Daoy (cell line): ENCODE results near the gene ZBTB17. TPM values are rescaled to one million over a fixed set of nuclear protein-coding genes. Genes with fewer than 3 reads are reported as not detected.
"Not testable (repeated sequence)": the region's sequence is repeated elsewhere in the genome, so short reads cannot be mapped to it uniquely, and the experiment has no call there.

Source experiments
- DNase-seq: peaks from one replicate; pipeline ENCODE4 v3.0.0-alpha.2; 2015; ENCODE audit warnings: low read depth
- total RNA-seq: library from RNA; depleted of rRNA; stranded (reverse); fragments of >200 nt; shearing (Covaris generic); gene quantifications from 2 replicates; pipeline ENCODE4 v1.2.3, GENCODE V29; 2014; rRNA removed

The ZBTB17 gene
- total RNA-seq, 1 experiment from 2014 or later = 43.1 TPM

DNA sequence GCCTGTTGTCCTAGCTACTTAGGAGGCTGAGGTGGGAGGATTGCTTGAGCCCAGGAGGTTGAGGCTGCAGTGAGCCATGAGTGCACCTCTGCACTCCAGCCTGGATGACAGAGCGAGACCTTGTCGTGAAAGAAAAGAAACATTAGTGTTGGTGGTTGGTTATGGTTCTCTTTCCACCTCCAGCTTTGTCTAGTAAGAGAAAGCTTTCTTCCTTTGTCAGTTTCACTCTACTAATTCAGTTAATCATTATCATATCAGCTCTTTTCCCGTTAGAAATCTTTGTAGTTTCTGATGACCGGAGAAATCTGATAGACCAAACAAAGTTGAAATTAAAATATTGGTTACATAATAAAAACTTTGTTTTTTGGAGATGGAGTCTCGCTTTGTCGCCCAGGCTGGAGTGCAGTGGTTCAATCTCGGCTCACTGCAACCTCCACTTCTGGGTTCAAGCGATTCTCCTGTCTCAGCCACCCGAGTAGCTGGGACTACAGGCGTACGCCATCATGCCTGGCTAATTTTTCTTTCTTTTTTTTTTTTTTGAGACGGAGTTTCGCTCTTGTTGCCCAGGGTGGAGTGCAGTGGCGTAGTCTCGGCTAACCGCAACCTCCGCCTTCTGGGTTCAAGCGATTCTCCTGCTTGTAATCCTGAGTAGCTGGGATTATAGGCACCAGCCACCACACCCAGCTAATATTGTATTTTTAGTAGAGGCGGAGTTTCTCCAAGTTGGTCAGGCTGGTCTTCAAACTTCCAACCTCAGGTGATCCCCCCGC, 78.9 kb downstream of the ZBTB17 start:
- DNase-seq = not testable (repeated sequence)

DNA sequence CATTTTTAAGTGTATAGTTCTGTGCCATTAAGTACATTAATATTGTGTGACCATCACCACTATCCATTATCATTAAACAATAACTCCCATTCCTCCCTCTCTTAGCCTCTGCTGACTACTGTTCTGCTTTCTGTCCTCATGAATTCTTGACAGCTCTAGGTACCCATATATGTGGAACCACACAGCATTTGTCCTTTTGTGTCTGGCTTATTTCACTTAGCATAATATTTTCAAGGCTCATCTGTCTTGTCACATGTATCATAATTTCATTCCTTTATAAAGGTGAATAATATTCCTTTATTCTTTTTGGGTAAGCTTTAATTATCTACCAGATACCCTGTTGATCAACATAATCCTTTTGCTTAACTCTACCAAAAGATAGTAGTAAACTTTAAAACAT, 80.7 kb downstream of the ZBTB17 start:
- no peak for DNase-seq

DNA sequence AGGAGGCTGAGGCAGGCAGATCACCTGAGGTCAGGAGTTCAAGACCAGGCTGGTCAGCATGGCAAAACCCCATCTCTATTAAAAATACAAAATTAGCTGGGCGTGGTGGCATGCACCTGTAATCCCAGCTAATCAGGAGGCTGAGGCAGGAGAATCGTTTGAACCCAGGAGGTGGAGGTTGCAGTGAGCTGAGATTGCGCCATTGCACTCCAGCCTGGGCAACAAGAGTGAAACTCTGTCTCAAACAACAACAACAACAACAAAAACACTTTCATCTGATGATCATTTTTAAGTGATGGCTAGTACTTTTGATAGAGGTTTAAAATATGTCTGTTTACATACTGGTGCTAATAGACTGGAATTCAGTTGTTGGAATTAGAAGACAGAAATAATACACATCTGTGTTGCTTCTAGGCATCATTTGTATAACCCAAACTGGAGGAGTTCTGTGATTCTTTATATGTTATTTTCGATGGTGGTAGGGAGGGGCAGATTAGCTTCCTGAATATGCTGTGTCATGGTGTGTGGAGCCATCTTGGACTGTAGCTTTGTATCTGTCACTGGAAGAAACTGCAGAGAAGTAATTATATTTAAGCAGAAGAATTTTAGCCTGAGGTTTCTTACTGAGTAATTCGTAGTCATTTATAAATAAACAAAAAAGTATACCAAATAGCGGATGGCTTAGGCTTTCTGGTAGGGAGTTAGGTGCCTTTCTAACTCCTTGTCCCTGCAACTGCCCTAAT, 82.9 kb downstream of the ZBTB17 start:
- DNase-seq = peak; percentile 49

Other genes starting within 250 kb of the ZBTB17 start
- 0.39 and 0.40 TPM in 2 replicates for gene SLC25A34, start 239.8 kb downstream of the ZBTB17 start, total RNA-seq
- not detected in 2 replicates for gene TMEM82, start 233.6 kb downstream of the ZBTB17 start, total RNA-seq
- gene FBLIM1, start 217.3 kb downstream of the ZBTB17 start, total RNA-seq = 42.1 and 59.7 TPM in 2 replicates
- 4.1 and 5.9 TPM in 2 replicates for gene UQCRHL, start 168.5 kb downstream of the ZBTB17 start, total RNA-seq
- gene SPEN, start 128.4 kb downstream of the ZBTB17 start, total RNA-seq = 14.9 and 22.3 TPM in 2 replicates
- not detected in 2 replicates for gene SRARP, start 28.1 kb upstream of the ZBTB17 start, total RNA-seq
- gene HSPB7, start 41.9 kb upstream of the ZBTB17 start, total RNA-seq = 0.17 TPM in 1 of 2 replicates, not detected in the other
- gene CLCNKA, start 45.9 kb upstream of the ZBTB17 start, total RNA-seq = not detected in 2 replicates
- 0.11 and 0.33 TPM in 2 replicates for gene CLCNKB, start 67.7 kb upstream of the ZBTB17 start, total RNA-seq
- 0.23 TPM in 1 of 2 replicates, not detected in the other for gene FAM131C, start 97.5 kb upstream of the ZBTB17 start, total RNA-seq
- 50.8 and 67.7 TPM in 2 replicates for gene EPHA2, start 180.0 kb upstream of the ZBTB17 start, total RNA-seq
- gene ARHGEF19, start 236.6 kb upstream of the ZBTB17 start, total RNA-seq = 2.4 and 4.2 TPM in 2 replicates